Ectodermal cell (in vitro differentiated cells): Measurements from ENCODE around the gene ABCC9.
"Not testable (repeated sequence)": the region's sequence is repeated elsewhere in the genome, so short reads cannot be mapped to it uniquely, and the experiment has no call there.

Source experiments
- H3K27ac ChIP-seq: 2 replicates; pipeline ENCODE4 v1.7.0; 2013; ENCODE audit warnings: mild to moderate bottlenecking, low read depth, low read length; ENCODE audit not compliant: insufficient read depth, poor library complexity, severe bottlenecking
- H3K27me3 ChIP-seq: 2 replicates; pipeline ENCODE4 v1.7.0; 2013; ENCODE audit warnings: mild to moderate bottlenecking, low read length; ENCODE audit not compliant: insufficient read depth, control insufficient read depth, poor library complexity, severe bottlenecking
- H3K36me3 ChIP-seq: one replicate; pipeline ENCODE4 v1.7.0; 2013; ENCODE audit warnings: low read length; ENCODE audit not compliant: control insufficient read depth, insufficient read depth
- H3K4me1 ChIP-seq: one replicate; pipeline ENCODE4 v1.7.0; 2013; ENCODE audit warnings: low read length; ENCODE audit not compliant: control insufficient read depth, insufficient read depth
- H3K4me3 ChIP-seq: 2 replicates; pipeline ENCODE4 v1.7.0; 2013; ENCODE audit warnings: low read depth, low read length, control low read depth; ENCODE audit not compliant: insufficient read depth
- H3K9me3 ChIP-seq: 2 replicates; pipeline ENCODE4 v1.7.0; 2013; ENCODE audit warnings: mild to moderate bottlenecking, low read length, moderate library complexity; ENCODE audit not compliant: control insufficient read depth
- WGBS, 2 experiments: methylation state at CpG; one replicate each; pipeline ENCODE4 v1.1.7; 2013; ENCODE audit warnings: missing lambda C conversion rate in 2 of 2; 5-methylcytosine and 5-hydroxymethylcytosine counted together

Gene ABCC9

DNA sequence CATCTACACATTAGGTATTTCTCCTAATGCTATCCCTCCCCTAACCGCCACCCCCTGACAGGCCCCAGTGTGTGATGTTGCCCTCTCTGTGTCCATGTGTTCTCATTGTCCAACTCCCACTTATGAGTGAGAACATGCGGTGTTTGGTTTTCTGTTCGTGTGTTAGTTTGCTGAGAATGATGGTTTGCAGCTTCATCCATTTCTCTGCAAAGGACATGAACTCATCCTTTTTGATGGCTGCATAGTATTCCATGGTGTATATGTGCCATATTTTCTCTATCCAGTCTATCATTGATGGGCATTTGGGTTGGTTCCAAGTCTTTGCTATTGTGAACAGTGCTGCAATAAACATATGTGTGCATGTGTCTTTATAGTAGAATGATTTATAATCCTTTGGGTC is 158.5 kb downstream of the ABCC9 start:
- not testable (repeated sequence) for H3K9me3 ChIP-seq, H3K27ac ChIP-seq, H3K27me3 ChIP-seq, H3K36me3 ChIP-seq, H3K4me3 ChIP-seq, H3K4me1 ChIP-seq
- 85 to 89% methylated on average over 3 of the region's 3 CpGs for whole genome bisulfite sequencing, 2 experiments

- Histone ChIP-seq H3K36me3 (no peaks in the 10 kb centered on the region), H3K4me1 (no peaks in the 10 kb centered on the region), H3K27me3 (peaks cover 2% of the 10 kb centered on the region), H3K4me3 (no peak overlapping the region), H3K9me3 (no peaks in the 10 kb centered on the region), H3K27ac (no peak overlapping the region)
- WGBS, 2 experiments: 92 to 97% methylated on average over 3 of the region's 3 CpGs
Measured at GRCh38 chr12:21780786-21781185, 160.4 kb downstream of the ABCC9 start.

DNA sequence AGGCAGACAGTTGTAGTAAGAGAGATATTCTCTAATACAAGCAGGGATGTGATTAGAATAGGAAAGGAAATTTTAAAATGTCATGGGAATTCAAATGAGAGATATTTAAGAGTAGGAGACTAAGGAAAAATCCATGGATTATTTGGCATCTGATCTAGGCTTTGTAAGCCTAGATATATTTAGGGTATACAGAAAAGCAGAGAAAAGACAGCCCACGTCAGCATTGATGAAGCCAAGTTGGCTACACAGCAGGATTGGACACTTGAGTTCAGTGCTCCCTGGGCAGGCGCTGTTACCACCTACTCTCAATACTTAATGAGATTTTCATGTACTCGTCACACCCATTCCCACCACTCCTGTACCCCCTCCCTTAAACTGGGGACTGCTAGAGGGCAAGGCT is 165.1 kb downstream of the ABCC9 start:
- H3K4me3 ChIP-seq: no peak overlapping the region
- H3K27ac ChIP-seq: no peak overlapping the region
- no peaks in the 10 kb centered on the region for H3K4me1 ChIP-seq
- H3K36me3 ChIP-seq: no peaks in the 10 kb centered on the region
- WGBS, 2 experiments: 88 to 92% methylated on average over 3 of the region's 3 CpGs
- peaks cover 37% of the 10 kb centered on the region for H3K27me3 ChIP-seq
- H3K9me3 ChIP-seq: no peaks in the 10 kb centered on the region

- H3K9me3 ChIP-seq: no peaks in the 10 kb centered on the region
- no peak overlapping the region for H3K27ac ChIP-seq
- H3K4me3 ChIP-seq: peak overlapping the region; percentile 52
- no peaks in the 10 kb centered on the region for H3K4me1 ChIP-seq
- H3K36me3 ChIP-seq: no peaks in the 10 kb centered on the region
- peaks cover 37% of the 10 kb centered on the region for H3K27me3 ChIP-seq
- 49 to 50% methylated on average over 14 of the region's 14 CpGs for WGBS, 2 experiments
Measured at GRCh38 chr12:21775133-21775820, 165.9 kb downstream of the ABCC9 start.

- peaks cover 37% of the 10 kb centered on the region for H3K27me3 ChIP-seq
- H3K36me3 ChIP-seq: no peaks in the 10 kb centered on the region
- H3K4me1 ChIP-seq: no peaks in the 10 kb centered on the region
- no peak within 1 kb of the TSS for H3K27ac ChIP-seq
- H3K4me3 ChIP-seq: peak within 1 kb of the TSS; percentile 52
- WGBS, 2 experiments: 1 to 2% methylated on average over 48 to 49 of the region's 49 CpGs
- no peaks in the 10 kb centered on the region for H3K9me3 ChIP-seq
Measured at GRCh38 chr12:21774358-21775132, 166.7 kb downstream of the ABCC9 start, which contains the start of gene KCNJ8. Gene KCNJ8 (minus strand): TSS chr12:21774706. CDS start chr12:21773616, 1,090 bp downstream.

GRCh38 chr12:21773806-21774205 is 167.4 kb downstream of the ABCC9 start:
- no peaks in the 10 kb centered on the region for H3K9me3 ChIP-seq
- 35 to 44% methylated on average over 8 to 10 of the region's 10 CpGs for WGBS, 2 experiments

DNA sequence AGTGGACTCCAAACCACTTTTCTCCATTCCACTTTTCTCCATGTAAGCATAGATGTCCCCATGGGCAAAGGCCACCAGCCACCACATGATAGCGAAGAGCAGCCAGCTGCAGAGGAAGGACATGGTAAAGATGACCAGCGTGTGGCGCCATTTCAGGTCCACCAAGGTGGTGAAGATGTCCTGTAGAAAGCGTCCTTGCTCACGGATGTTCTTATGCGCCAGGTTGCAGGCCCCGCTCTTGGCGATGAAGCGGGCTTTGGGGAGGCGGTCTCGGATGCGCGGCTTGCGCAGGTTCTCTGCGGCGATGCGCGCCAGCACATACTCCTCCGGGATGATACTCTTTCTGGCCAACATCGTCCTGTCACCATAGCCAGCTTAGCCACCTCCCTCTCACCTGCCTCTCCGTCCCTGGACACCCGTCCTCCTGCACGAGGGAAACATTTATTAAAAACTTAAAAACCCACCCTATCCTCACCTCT is 167.9 kb downstream of the ABCC9 start:
- H3K4me3 ChIP-seq: no peak overlapping the region
- WGBS, 2 experiments: 17 to 18% methylated on average over 23 of the region's 23 CpGs
- no peaks in the 10 kb centered on the region for H3K36me3 ChIP-seq
- no peaks in the 10 kb centered on the region for H3K4me1 ChIP-seq
- H3K27me3 ChIP-seq: peaks cover 37% of the 10 kb centered on the region
- H3K9me3 ChIP-seq: no peaks in the 10 kb centered on the region
- no peak overlapping the region for H3K27ac ChIP-seq

More at GRCh38 chr12:21773806-21774205, 167.4 kb downstream of the ABCC9 start:
- Histone ChIP-seq H3K27ac (no peak overlapping the region), H3K4me3 (no peak overlapping the region), H3K4me1 (no peaks in the 10 kb centered on the region), H3K36me3 (no peaks in the 10 kb centered on the region), H3K27me3 (peaks cover 37% of the 10 kb centered on the region)

GRCh38 chr12:21771311-21771710 is 169.9 kb downstream of the ABCC9 start:
- WGBS, 2 experiments: 87 to 96% methylated on average over 1 of the region's 1 CpG
- H3K36me3 ChIP-seq: no peaks in the 10 kb centered on the region
- no peak overlapping the region for H3K27ac ChIP-seq
- H3K27me3 ChIP-seq: peaks cover 37% of the 10 kb centered on the region
- H3K4me3 ChIP-seq: no peak overlapping the region
- no peaks in the 10 kb centered on the region for H3K4me1 ChIP-seq
- no peaks in the 10 kb centered on the region for H3K9me3 ChIP-seq

GRCh38 chr12:21769307-21769706 is 171.9 kb downstream of the ABCC9 start:
- H3K36me3 ChIP-seq: no peaks in the 10 kb centered on the region

GRCh38 chr12:21766403-21766802 is 174.8 kb downstream of the ABCC9 start:
- H3K27me3 ChIP-seq: no peaks in the 10 kb centered on the region
- H3K36me3 ChIP-seq: no peaks in the 10 kb centered on the region
- WGBS, 2 experiments: 97 to 100% methylated on average over 2 of the region's 2 CpGs
- H3K27ac ChIP-seq: no peak overlapping the region
- no peaks in the 10 kb centered on the region for H3K4me1 ChIP-seq
- H3K9me3 ChIP-seq: no peaks in the 10 kb centered on the region
- no peak overlapping the region for H3K4me3 ChIP-seq

More at GRCh38 chr12:21769307-21769706, 171.9 kb downstream of the ABCC9 start:
- Histone ChIP-seq H3K4me3 (no peak overlapping the region), H3K4me1 (no peaks in the 10 kb centered on the region), H3K27ac (no peak overlapping the region), H3K27me3 (peaks cover 22% of the 10 kb centered on the region), H3K9me3 (no peaks in the 10 kb centered on the region)
- 93 to 100% methylated on average over 1 of the region's 2 CpGs for WGBS, 2 experiments
